B cell (primary cell): ENCODE results near the gene CBL. TPM values are rescaled to one million over a fixed set of nuclear protein-coding genes. Genes with fewer than 3 reads are reported as not detected.
A peak's percentile ranks its signal among the peaks of the same experiment; 100 is the strongest.

Experiments
- ATAC-seq: fragments of 200-7000 bp; cut with Tn5 transposase; one replicate; pipeline ENCODE4 v1.10.0; 2021; ENCODE audit warnings: low read depth, mild to moderate bottlenecking, moderate number of reproducible peaks, moderate library complexity
- CTCF ChIA-PET: fragments of 350-600 bp; sonication (Branson Sonifier 250); formaldehyde crosslinking; loops from one replicate; lab custom pipeline; 2021; ENCODE audit warnings: antibody characterized with exemption, inconsistent platforms; lab: Charles Lee
- POLR2A ChIA-PET: fragments of 350-600 bp; sonication (Branson Sonifier 250); formaldehyde crosslinking; loops from one replicate; lab custom pipeline; 2021; ENCODE audit warnings: antibody characterized with exemption; lab: Charles Lee
- DNase-seq: peaks from one replicate; pipeline ENCODE4 v3.0.0; 2013
- H2AFZ ChIP-seq: 2 replicates; pipeline ENCODE4 v1.6.1; 2012; ENCODE audit warnings: mild to moderate bottlenecking, low read depth, low read length; ENCODE audit not compliant: insufficient read depth, poor library complexity, severe bottlenecking
- H3K27ac ChIP-seq, 2 donors: 1 replicate in 1 of 2; 2 replicates in 1 of 2; pipeline ENCODE4 v1.5.1; 2012 to 2013; ENCODE audit warnings: low read length in 2 of 2, mild to moderate bottlenecking in 2 of 2, moderate library complexity in 1 of 2
- H3K27me3 ChIP-seq, 4 experiments: fragments of 200-600 bp in 1 of 4; sonication (generic) in 1 of 4; replicated peaks in 1 of 4; 1 replicate in 2 of 4; 2 replicates in 2 of 4; pipeline versions ENCODE4 v1.6.1 to v1.7.0; 2013 to 2016; ENCODE audit warnings: low read length in 3 of 4, mild to moderate bottlenecking in 2 of 4, mixed read lengths in 1 of 4, moderate library complexity in 1 of 4; ENCODE audit not compliant: insufficient read depth in 4 of 4, control insufficient read depth in 3 of 4; ENCODE audit errors: control extremely low read depth in 1 of 4
- H3K36me3 ChIP-seq, 2 experiments: replicated peaks in 1 of 2; 1 replicate in 1 of 2; 2 replicates in 1 of 2; pipeline versions ENCODE4 v1.6.1 to v1.7.1; 2013; ENCODE audit warnings: low read length in 1 of 2; ENCODE audit not compliant: insufficient read depth in 2 of 2, control insufficient read depth in 1 of 2; ENCODE audit errors: control extremely low read depth in 1 of 2, extremely low read depth in 1 of 2
- H3K4me1 ChIP-seq, 2 donors: fragments of 200-600 bp in 1 of 2; sonication (generic) in 1 of 2; 1 replicate in 1 of 2; 2 replicates in 1 of 2; pipeline versions ENCODE4 v1.5.1 to v1.6.1; 2013 to 2017; ENCODE audit warnings: low read length in 2 of 2; ENCODE audit not compliant: control insufficient read depth in 2 of 2, insufficient read depth in 2 of 2
- H3K4me2 ChIP-seq: replicated peaks from 2 replicates; pipeline ENCODE3; 2012; ENCODE audit warnings: mild to moderate bottlenecking, low read depth, low read length; ENCODE audit not compliant: poor library complexity, severe bottlenecking
- H3K4me3 ChIP-seq, 5 experiments: fragments of 200-600 bp in 1 of 5; sonication (generic) in 1 of 5; 1 replicate in 3 of 5; 2 replicates in 2 of 5; pipeline versions ENCODE4 v1.5.1 to v1.7.0; 2011 to 2016; ENCODE audit warnings: low read length in 4 of 5, mild to moderate bottlenecking in 4 of 5, low read depth in 2 of 5, control low read depth in 1 of 5, moderate library complexity in 1 of 5; ENCODE audit not compliant: insufficient read depth in 1 of 5; ENCODE audit errors: control extremely low read depth in 1 of 5, extremely low read depth in 1 of 5
- H3K79me2 ChIP-seq: fragments of 200-600 bp; sonication (generic); one replicate; pipeline ENCODE4 v1.6.0; 2016; ENCODE audit warnings: low read length; ENCODE audit not compliant: control insufficient read depth, insufficient read depth
- H3K9ac ChIP-seq: fragments of 200-600 bp; sonication (generic); 2 replicates; pipeline ENCODE4 v1.6.1; 2017; ENCODE audit warnings: mild to moderate bottlenecking, low read length, moderate library complexity
- H3K9me3 ChIP-seq, 3 donors: one replicate each; pipeline versions ENCODE4 v1.6.1 to v1.7.1; 2013; ENCODE audit warnings: low read length in 2 of 3; ENCODE audit not compliant: control insufficient read depth in 2 of 3, insufficient read depth in 1 of 3; ENCODE audit errors: control extremely low read depth in 1 of 3
- H4K20me1 ChIP-seq: 2 replicates; pipeline ENCODE4 v1.6.0; 2012; ENCODE audit warnings: mild to moderate bottlenecking, low read length; ENCODE audit not compliant: insufficient read depth, control insufficient read depth, poor library complexity, severe bottlenecking
- H3K27ac Mint-ChIP-seq: one replicate; pipeline ENCODE4 v1.8.0; 2021; ENCODE audit warnings: mixed read lengths
- H3K27me3 Mint-ChIP-seq: one replicate; pipeline ENCODE4 v1.8.0; 2021; ENCODE audit warnings: mixed read lengths
- H3K4me1 Mint-ChIP-seq: one replicate; pipeline ENCODE4 v1.8.0; 2021; ENCODE audit warnings: mixed read lengths
- H3K4me3 Mint-ChIP-seq: one replicate; pipeline ENCODE4 v1.8.0; 2021; ENCODE audit warnings: mixed read lengths
- H3K9me3 Mint-ChIP-seq: one replicate; pipeline ENCODE4 v1.8.0; 2022; ENCODE audit warnings: mixed read lengths; ENCODE audit not compliant: insufficient read depth
- EZH2 ChIP-seq: IDR thresholded peaks from 2 replicates; pipeline ENCODE4 v1.6.1; 2012; ENCODE audit warnings: borderline replicate concordance, low read depth, mild to moderate bottlenecking, moderate library complexity, low read length; ENCODE audit not compliant: insufficient read depth, poor library complexity, severe bottlenecking
- WGBS: methylation state at CpG from one replicate; pipeline ENCODE4 v1.1.5; 2013; ENCODE audit warnings: missing lambda C conversion rate; ENCODE audit not compliant: insufficient coverage; 5-methylcytosine and 5-hydroxymethylcytosine counted together
- intact Hi-C: fragments of 100-400 bp; cut with micrococcal nuclease; formaldehyde crosslinking; loops from one replicate; pipeline ENCODE4 v1.10.0; 2022
- polyA plus RNA-seq: library from polyadenylated mRNA; depleted of rRNA; stranded (reverse); fragments of >200 nt; gene quantifications from 2 replicates; pipeline ENCODE4 v1.2.3, GENCODE V29; 2012
- total RNA-seq, 2 donors: library from RNA; stranded (reverse); fragments of 120-200 nt in 1 of 2; gene quantifications; 1 replicate in 1 of 2; 2 replicates in 1 of 2; pipeline versions ENCODE4 v1.2.3 to v1.2.4, GENCODE V29; 2013 to 2022
- TF ChIP-seq, protein P1 (sequence below): fragments of 200-600 bp; IDR thresholded peaks from one replicate; pipeline ENCODE4 v1.8.0; 2022; ENCODE audit warnings: antibody characterized with exemption, mild to moderate bottlenecking

Gene CBL
- total and polyA plus RNA-seq, 2 donors (not counting 1 experiment from before 2014, with no cell fraction given) = 11.7 to 35.2 TPM

DNA sequence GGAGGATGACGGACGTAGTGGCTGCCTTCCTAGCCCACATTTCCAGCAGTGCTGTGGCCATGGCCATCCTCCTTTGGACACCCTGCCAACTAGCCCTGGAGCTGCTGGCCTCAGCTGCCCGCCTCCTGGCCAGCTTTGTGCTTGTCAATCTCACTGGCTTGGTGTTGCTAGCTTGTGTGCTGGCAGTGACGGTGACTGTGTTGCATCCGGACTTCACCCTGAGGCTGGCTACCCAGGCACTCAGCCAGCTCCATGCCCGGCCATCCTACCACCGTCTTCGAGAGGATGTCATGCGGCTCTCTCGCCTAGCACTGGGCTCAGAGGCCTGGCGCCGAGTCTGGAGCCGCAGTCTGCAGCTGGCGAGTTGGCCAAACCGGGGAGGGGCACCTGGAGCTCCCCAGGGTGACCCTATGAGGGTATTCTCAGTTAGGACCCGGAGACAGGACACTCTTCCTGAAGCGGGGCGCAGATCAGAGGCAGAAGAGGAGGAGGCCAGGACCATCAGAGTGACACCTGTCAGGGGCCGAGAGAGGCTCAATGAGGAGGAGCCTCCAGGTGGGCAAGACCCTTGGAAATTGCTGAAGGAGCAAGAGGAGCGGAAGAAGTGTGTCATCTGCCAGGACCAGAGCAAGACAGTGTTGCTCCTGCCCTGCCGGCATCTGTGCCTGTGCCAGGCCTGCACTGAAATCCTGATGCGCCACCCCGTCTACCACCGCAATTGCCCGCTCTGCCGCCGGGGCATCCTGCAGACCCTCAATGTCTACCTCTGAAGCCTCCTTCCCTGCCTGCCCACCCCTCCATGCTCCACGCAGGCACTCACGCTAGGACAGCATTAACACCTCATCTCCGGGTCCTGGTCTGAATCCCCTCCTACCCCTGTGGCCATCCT lies 129.8 kb downstream of the CBL start:
- Mint-ChIP-seq H3K9me3 (no peaks in the 10 kb centered on the region), H3K4me1 (peaks cover 30% of the 10 kb centered on the region), H3K27ac (peak overlapping the region; percentile 66), H3K4me3 (peak overlapping the region; percentile 99), H3K27me3 (peaks cover 13% of the 10 kb centered on the region)
- ATAC-seq (no peak), DNase-seq (no peak)
- peaks cover 26 to 33% of the 10 kb centered on the region in 2 donors for H3K4me1 ChIP-seq
- H2AFZ ChIP-seq = no peak overlapping the region
- peaks cover 0 to 26% (median 18%) of the 10 kb centered on the region in 4 experiments for H3K27me3 ChIP-seq
- ChIA-PET POLR2A (interaction anchor here (1.0 kb wide), 1 partner anchor 14 kb away, joined by 3 read pairs; no protein-coding TSS in a partner anchor), CTCF (interaction anchor here (1.3 to 2.3 kb wide), 3 partner anchors 12 to 45 kb away, joined by 5 to 12 read pairs (median 6); partner anchors contain the start of gene USP2)
- no peak overlapping the region for H3K27ac ChIP-seq
- peaks cover 0 to 2% of the 10 kb centered on the region in 2 experiments for H3K36me3 ChIP-seq
- no peak for TF ChIP-seq EZH2
- TF ChIP-seq, protein P1, sequence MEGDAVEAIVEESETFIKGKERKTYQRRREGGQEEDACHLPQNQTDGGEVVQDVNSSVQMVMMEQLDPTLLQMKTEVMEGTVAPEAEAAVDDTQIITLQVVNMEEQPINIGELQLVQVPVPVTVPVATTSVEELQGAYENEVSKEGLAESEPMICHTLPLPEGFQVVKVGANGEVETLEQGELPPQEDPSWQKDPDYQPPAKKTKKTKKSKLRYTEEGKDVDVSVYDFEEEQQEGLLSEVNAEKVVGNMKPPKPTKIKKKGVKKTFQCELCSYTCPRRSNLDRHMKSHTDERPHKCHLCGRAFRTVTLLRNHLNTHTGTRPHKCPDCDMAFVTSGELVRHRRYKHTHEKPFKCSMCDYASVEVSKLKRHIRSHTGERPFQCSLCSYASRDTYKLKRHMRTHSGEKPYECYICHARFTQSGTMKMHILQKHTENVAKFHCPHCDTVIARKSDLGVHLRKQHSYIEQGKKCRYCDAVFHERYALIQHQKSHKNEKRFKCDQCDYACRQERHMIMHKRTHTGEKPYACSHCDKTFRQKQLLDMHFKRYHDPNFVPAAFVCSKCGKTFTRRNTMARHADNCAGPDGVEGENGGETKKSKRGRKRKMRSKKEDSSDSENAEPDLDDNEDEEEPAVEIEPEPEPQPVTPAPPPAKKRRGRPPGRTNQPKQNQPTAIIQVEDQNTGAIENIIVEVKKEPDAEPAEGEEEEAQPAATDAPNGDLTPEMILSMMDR = no peak
- peaks cover 14% of the 10 kb centered on the region for H3K79me2 ChIP-seq
- peak overlapping the region; percentile 87 for H3K4me2 ChIP-seq
- H3K9ac ChIP-seq = no peak overlapping the region
- H3K9me3 ChIP-seq = peaks cover 0 to 3% (median 0%) of the 10 kb centered on the region in 3 donors
- 94% methylated on average over 29 of the region's 30 CpGs for WGBS
- H3K4me3 ChIP-seq = no peak overlapping the region
- intact Hi-C loops = loop anchor here (2.0 kb wide), 1 partner anchor 21 kb away; no protein-coding TSS in a partner anchor
- peaks cover 7% of the 10 kb centered on the region for H4K20me1 ChIP-seq
